H1 (cell line): Measurements from ENCODE around the gene MASP1. TPM values are rescaled to one million over a fixed set of nuclear protein-coding genes. Genes with fewer than 3 reads are reported as not detected.

Source experiments
- CTCF ChIA-PET: fragments of 300-600 bp; sonication (Branson Sonifier 250); formaldehyde crosslinking; loops from one replicate; lab custom pipeline; 2021; ENCODE audit not compliant: partially characterized antibody; lab: Charles Lee
- POLR2A ChIA-PET: fragments of 300-600 bp; sonication (Branson Sonifier 250); formaldehyde crosslinking; loops from one replicate; lab custom pipeline; 2021; ENCODE audit warnings: inconsistent platforms; ENCODE audit not compliant: partially characterized antibody; lab: Charles Lee
- DNase-seq, 2 experiments: peaks; one replicate each; pipeline versions ENCODE4 v3.0.0 to v3.0.0-alpha.2; 2010 to 2022; ENCODE audit warnings: low spot score in 2 of 2, low read depth in 1 of 2, mixed read lengths in 1 of 2
- FAIRE-seq: peaks from 2 replicates; lab custom pipeline; 2011; peaks lifted over from hg19 to GRCh38; lab: Jason Lieb, UNC
- H2AFZ ChIP-seq: 2 replicates; pipeline ENCODE4 v1.8.1; 2012; ENCODE audit warnings: low read length, inconsistent platforms
- H2AK5ac ChIP-seq: 2 replicates; pipeline ENCODE4 v1.6.1; 2013; ENCODE audit warnings: low read depth, low read length
- H2BK120ac ChIP-seq: replicated peaks from 2 replicates; pipeline ENCODE3; 2013; ENCODE audit warnings: low read depth, low read length, inconsistent platforms
- H2BK12ac ChIP-seq: 2 replicates; pipeline ENCODE4 v1.6.1; 2013; ENCODE audit warnings: low read depth, low read length
- H2BK15ac ChIP-seq: 2 replicates; pipeline ENCODE4 v1.6.1; 2013; ENCODE audit warnings: low read length
- H2BK20ac ChIP-seq: 2 replicates; pipeline ENCODE4 v1.6.1; 2013; ENCODE audit warnings: low read length
- H2BK5ac ChIP-seq: 2 replicates; pipeline ENCODE4 v1.6.1; 2013; ENCODE audit warnings: low read depth, low read length
- H3K14ac ChIP-seq: 2 replicates; pipeline ENCODE4 v1.6.1; 2013; ENCODE audit warnings: inconsistent platforms; ENCODE audit not compliant: insufficient read length
- H3K18ac ChIP-seq: 2 replicates; pipeline ENCODE4 v1.6.1; 2013; ENCODE audit warnings: low read length; ENCODE audit errors: extremely low read depth
- H3K23ac ChIP-seq: 2 replicates; pipeline ENCODE4 v1.6.1; 2013; ENCODE audit warnings: inconsistent platforms; ENCODE audit not compliant: insufficient read length
- H3K23me2 ChIP-seq: 2 replicates; pipeline ENCODE4 v1.6.1; 2013; ENCODE audit warnings: low read depth, low read length
- H3K27ac ChIP-seq: 2 replicates; pipeline ENCODE4 v1.6.1; 2011; ENCODE audit warnings: low read depth, low read length, inconsistent platforms
- H3K27me3 ChIP-seq, 4 experiments: replicated peaks in 1 of 4; 1 replicate in 1 of 4; 2 replicates in 3 of 4; pipeline versions ENCODE4 v1.6.1 to v1.8.1; 2011 to 2013; ENCODE audit warnings: low read length in 3 of 4, mild to moderate bottlenecking in 3 of 4, inconsistent platforms in 2 of 4, mixed read lengths in 2 of 4, moderate library complexity in 1 of 4; ENCODE audit not compliant: control insufficient read depth in 3 of 4, insufficient read depth in 3 of 4; ENCODE audit errors: extremely low read depth in 1 of 4
- H3K36me3 ChIP-seq, 4 experiments: 2 replicates each; pipeline versions ENCODE4 v1.6.1 to v1.8.1; 2011 to 2013; ENCODE audit warnings: mild to moderate bottlenecking in 4 of 4, low read length in 3 of 4, moderate library complexity in 2 of 4, control low read depth in 1 of 4, inconsistent platforms in 1 of 4; ENCODE audit not compliant: insufficient read depth in 4 of 4, control insufficient read depth in 2 of 4
- H3K4ac ChIP-seq: replicated peaks from 2 replicates; pipeline ENCODE3; 2013; ENCODE audit warnings: low read length, low read depth, mixed read lengths, inconsistent platforms; ENCODE audit not compliant: insufficient read length
- H3K4me1 ChIP-seq, 4 experiments: replicated peaks in 1 of 4; 1 replicate in 1 of 4; 2 replicates in 3 of 4; pipeline versions ENCODE4 v1.6.1 to v1.8.1; 2011 to 2013; ENCODE audit warnings: low read length in 3 of 4, inconsistent platforms in 2 of 4, mixed read lengths in 1 of 4; ENCODE audit not compliant: insufficient read depth in 4 of 4, control insufficient read depth in 3 of 4
- H3K4me2 ChIP-seq, 2 experiments: 2 replicates each; pipeline versions ENCODE4 v1.6.1 to v1.8.1; 2011 to 2013; ENCODE audit warnings: low read depth in 2 of 2, low read length in 2 of 2, control low read depth in 1 of 2, inconsistent platforms in 1 of 2, mild to moderate bottlenecking in 1 of 2; ENCODE audit not compliant: insufficient read depth in 1 of 2
- H3K4me3 ChIP-seq, 4 experiments: fragments of 200-600, 300-600 bp in 1 of 4; sonication (generic), shearing (Covaris generic), sonication (Bioruptor Twin) in 1 of 4; 2 replicates each; pipeline versions ENCODE4 v1.5.1 to v1.8.1; 2011 to 2016; ENCODE audit warnings: low read length in 4 of 4, low read depth in 3 of 4, control low read depth in 2 of 4, inconsistent platforms in 2 of 4, mild to moderate bottlenecking in 2 of 4, mixed read lengths in 1 of 4, moderate library complexity in 1 of 4; ENCODE audit not compliant: insufficient read depth in 2 of 4; ENCODE audit errors: extremely low read depth in 1 of 4
- H3K56ac ChIP-seq: replicated peaks from 2 replicates; pipeline ENCODE3; 2013; ENCODE audit warnings: low read depth, mild to moderate bottlenecking, mixed read lengths, low read length, inconsistent platforms; ENCODE audit not compliant: insufficient read length
- H3K79me1 ChIP-seq: 2 replicates; pipeline ENCODE4 v1.6.1; 2013; ENCODE audit warnings: low read depth, low read length, control low read depth
- H3K79me2 ChIP-seq, 2 experiments: 2 replicates each; pipeline versions ENCODE4 v1.6.1 to v1.8.1; 2012 to 2013; ENCODE audit warnings: low read length in 2 of 2, mild to moderate bottlenecking in 2 of 2, inconsistent platforms in 1 of 2; ENCODE audit not compliant: insufficient read depth in 2 of 2, control insufficient read depth in 1 of 2
- H3K9ac ChIP-seq, 4 experiments: replicated peaks in 1 of 4; 1 replicate in 1 of 4; 2 replicates in 3 of 4; pipeline versions ENCODE4 v1.6.1 to v1.8.1; 2011 to 2013; ENCODE audit warnings: low read depth in 3 of 4, low read length in 3 of 4, control low read depth in 2 of 4, mild to moderate bottlenecking in 2 of 4, moderate library complexity in 2 of 4, inconsistent platforms in 1 of 4; ENCODE audit errors: extremely low read depth in 1 of 4
- H3K9me3 ChIP-seq, 2 experiments: 2 replicates each; pipeline versions ENCODE4 v1.6.1 to v1.8.1; 2012 to 2013; ENCODE audit warnings: mild to moderate bottlenecking in 2 of 2, moderate library complexity in 2 of 2, control low read depth in 1 of 2, inconsistent platforms in 1 of 2, low read depth in 1 of 2, low read length in 1 of 2, mixed read lengths in 1 of 2; ENCODE audit not compliant: insufficient read depth in 2 of 2
- H4K20me1 ChIP-seq, 2 experiments: replicated peaks in 1 of 2; 2 replicates each; pipeline versions ENCODE3 to v1.8.1; 2011 to 2013; ENCODE audit warnings: inconsistent platforms in 2 of 2, low read length in 2 of 2, mild to moderate bottlenecking in 1 of 2; ENCODE audit not compliant: insufficient read depth in 2 of 2, control insufficient read depth in 1 of 2
- H4K5ac ChIP-seq: 2 replicates; pipeline ENCODE4 v1.6.1; 2013; ENCODE audit warnings: low read length, low read depth, mixed read lengths, inconsistent platforms; ENCODE audit not compliant: insufficient read length
- H4K8ac ChIP-seq: 2 replicates; pipeline ENCODE4 v1.8.0; 2013; ENCODE audit warnings: mild to moderate bottlenecking, moderate library complexity, low read length, inconsistent platforms; ENCODE audit not compliant: insufficient read depth; ENCODE audit errors: extremely low read depth
- H4K91ac ChIP-seq: replicated peaks from 2 replicates; pipeline ENCODE3; 2013; ENCODE audit warnings: low read length, mixed read lengths, inconsistent platforms; ENCODE audit not compliant: insufficient read length
- CEBPB ChIP-seq: IDR thresholded peaks from 2 replicates; pipeline ENCODE4 v1.6.1; 2012; ENCODE audit warnings: low read depth, low read length
- EZH2 ChIP-seq: fragments of 200-600 bp; sonication (generic); IDR thresholded peaks from 2 replicates; pipeline ENCODE4 v1.7.1; 2012; ENCODE audit warnings: low read depth, mild to moderate bottlenecking, moderate library complexity, low read length, inconsistent platforms; ENCODE audit not compliant: severe bottlenecking
- KDM1A ChIP-seq: fragments of 200-600, 300-600 bp; sonication (generic); IDR thresholded peaks from 2 replicates; pipeline ENCODE4 v1.7.1; 2016; ENCODE audit warnings: mild to moderate bottlenecking, low read length, borderline replicate concordance
- WGBS, 2 experiments: shearing (Covaris generic) in 1 of 2; methylation state at CpG; one replicate each; pipeline versions ENCODE4 v1.1.6 to v1.1.7; 2013 to 2015; ENCODE audit warnings: low lambda C conversion rate in 2 of 2, mixed read lengths in 2 of 2, inconsistent platforms in 1 of 2, low coverage in 1 of 2, missing lambda C conversion rate in 1 of 2; ENCODE audit not compliant: insufficient replicate concordance in 2 of 2, insufficient coverage in 1 of 2, insufficient read length in 1 of 2; ENCODE audit errors: extremely low coverage in 1 of 2, missing lambda C conversion rate in 1 of 2; 5-methylcytosine and 5-hydroxymethylcytosine counted together
- polyA plus RNA-seq, 7 experiments: library from polyadenylated mRNA; depleted of rRNA in 3 of 7; stranded (reverse) in 5 of 7; unstranded in 2 of 7; fragments of >200 nt in 5 of 7; fragments of 200-250 nt in 2 of 7; gene quantifications; 1 replicate in 5 of 7; 2 replicates in 1 of 7; 4 replicates in 1 of 7; pipeline versions ENCODE4 v1.2.1 to v1.2.3, GENCODE V29; 2011 to 2013; ENCODE audit warnings: missing spikeins in 2 of 7, mixed read lengths in 2 of 7
- total RNA-seq: library from RNA; stranded (reverse); fragmentation: NEBNext Ultra II Directional; extraction: Animal tissue kit (Norgen Biotek cat#: 25700); gene quantifications from 2 replicates; pipeline ENCODE4 v1.2.1, GENCODE V29; 2021

The MASP1 gene
- total and polyA plus RNA-seq, 2 of the 8 experiments (the other 6 are each of a cell fraction or from before 2014, with no cell fraction given), result 2.7 to 3.5 TPM

- Histone ChIP-seq H3K79me1 (no peaks in the 10 kb centered on the region), H3K27ac (no peak overlapping the region), H3K27me3 (peaks cover 0 to 3% (median 0%) of the 10 kb centered on the region in 4 experiments; a peak in 3 of 7 replicates), H3K36me3 (no peaks in the 10 kb centered on the region; a peak in 1 of 8 replicates), H3K4me3 (no peak overlapping the region), H3K23ac (no peak overlapping the region), H4K5ac (no peak overlapping the region), H3K14ac (no peak overlapping the region), H3K4ac (no peak overlapping the region), H3K18ac (no peak overlapping the region), H2BK15ac (no peak overlapping the region), H4K91ac (no peak overlapping the region), H3K23me2 (peaks cover 9% of the 10 kb centered on the region), H4K8ac (no peak overlapping the region), H3K9ac (no peak overlapping the region), H2AFZ (no peak overlapping the region), H3K9me3 (no peaks in the 10 kb centered on the region), H3K4me2 (no peak overlapping the region), H3K56ac (no peak overlapping the region), H2AK5ac (no peak overlapping the region), H2BK120ac (no peak overlapping the region), H3K4me1 (peaks cover 3 to 16% (median 10%) of the 10 kb centered on the region in 4 experiments; a peak in 6 of 7 replicates), H3K79me2 (no peaks in the 10 kb centered on the region), H4K20me1 (no peaks in the 10 kb centered on the region), H2BK5ac (no peak overlapping the region), H2BK20ac (peak overlapping the region; percentile 53; the same call in 1 of the 2 replicates), H2BK12ac (no peak overlapping the region)
- DNase-seq (no peak), FAIRE-seq (no peak)
- WGBS, 2 experiments, result 86% methylated on average over 14 of the region's 14 CpGs; no CpG with 5 or more reads in 1 of the 2 experiments
- no peak for TF ChIP-seq CEBPB
- TF ChIP-seq EZH2, result no peak
- no peak for TF ChIP-seq KDM1A
- POLR2A ChIA-PET, result interaction anchor here (1.0 to 1.7 kb wide), 3 partner anchors 10 to 119 kb away, joined by 3 to 6 read pairs (median 4); no protein-coding TSS in a partner anchor
- CTCF ChIA-PET, result interaction anchor here (0.6 to 2.7 kb wide), 12 partner anchors 10 to 391 kb away, joined by 3 to 13 read pairs (median 4); no protein-coding TSS in a partner anchor
Measured at GRCh38 chr3:187288855-187289605, 2.5 kb downstream of the MASP1 start.
